ENCODE results near the gene SLC12A3.

SLC12A3 gene

DNA sequence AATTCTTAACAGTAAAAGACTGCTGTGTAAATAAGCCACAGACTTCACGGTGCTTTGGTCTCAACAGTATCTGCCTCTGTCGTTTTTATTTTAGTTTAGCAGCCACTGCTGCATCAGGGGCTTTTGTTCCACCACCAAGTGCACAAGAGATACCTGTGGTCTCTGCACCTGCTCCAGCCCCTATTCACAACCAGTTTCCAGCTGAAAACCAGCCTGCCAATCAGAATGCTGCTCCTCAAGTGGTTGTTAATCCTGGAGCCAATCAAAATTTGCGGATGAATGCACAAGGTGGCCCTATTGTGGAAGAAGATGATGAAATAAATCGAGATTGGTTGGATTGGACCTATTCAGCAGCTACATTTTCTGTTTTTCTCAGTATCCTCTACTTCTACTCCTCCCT lies 74.8 kb downstream of the SLC12A3 start:
- TF ChIP-seq CTCF (IDR thresholded peaks at IDR 0.05; ENCODE audit: low read depth, low read length) (no peak), MYC (IDR thresholded peaks at IDR 0.05; ENCODE audit: low read depth, low read length) (no peak), MAX (IDR thresholded peaks at IDR 0.05; ENCODE audit: low read depth, low read length) (no peak), POLR2A (IDR thresholded peaks at IDR 0.05; ENCODE audit: extremely low read depth, insufficient read length) (no peak)
- no peak for DNase-seq (ENCODE audit: low read depth)

GRCh38 chr16:56941092-56941491 lies 76.1 kb downstream of the SLC12A3 start:
- DNase-seq (ENCODE audit: low read depth) = peak; percentile 88
- no peak overlapping the region for H3K4me3 ChIP-seq (ENCODE audit: low read depth, low read length)
- TF ChIP-seq MYC (IDR thresholded peaks at IDR 0.05; ENCODE audit: low read depth, low read length) (no peak), CTCF (IDR thresholded peaks at IDR 0.05; ENCODE audit: low read depth, low read length) (no peak), MAX (IDR thresholded peaks at IDR 0.05; ENCODE audit: low read depth, low read length) (no peak), POLR2A (IDR thresholded peaks at IDR 0.05; ENCODE audit: extremely low read depth, insufficient read length) (no peak)

More for the DNA sequence above, 74.8 kb downstream of the SLC12A3 start:
- H3K4me3 ChIP-seq (ENCODE audit: low read depth, low read length) = no peak overlapping the region

GRCh38 chr16:56941856-56942331 lies 76.9 kb downstream of the SLC12A3 start:
- TF ChIP-seq POLR2A (IDR thresholded peaks at IDR 0.05; ENCODE audit: extremely low read depth, insufficient read length) = no peak
- TF ChIP-seq MYC (IDR thresholded peaks at IDR 0.05; ENCODE audit: low read depth, low read length) = no peak
- no peak for TF ChIP-seq MAX (IDR thresholded peaks at IDR 0.05; ENCODE audit: low read depth, low read length)
- no peak for TF ChIP-seq CTCF (IDR thresholded peaks at IDR 0.05; ENCODE audit: low read depth, low read length)
- DNase-seq (ENCODE audit: low read depth) = no peak
- no peak overlapping the region for H3K4me3 ChIP-seq (ENCODE audit: low read depth, low read length)

DNA sequence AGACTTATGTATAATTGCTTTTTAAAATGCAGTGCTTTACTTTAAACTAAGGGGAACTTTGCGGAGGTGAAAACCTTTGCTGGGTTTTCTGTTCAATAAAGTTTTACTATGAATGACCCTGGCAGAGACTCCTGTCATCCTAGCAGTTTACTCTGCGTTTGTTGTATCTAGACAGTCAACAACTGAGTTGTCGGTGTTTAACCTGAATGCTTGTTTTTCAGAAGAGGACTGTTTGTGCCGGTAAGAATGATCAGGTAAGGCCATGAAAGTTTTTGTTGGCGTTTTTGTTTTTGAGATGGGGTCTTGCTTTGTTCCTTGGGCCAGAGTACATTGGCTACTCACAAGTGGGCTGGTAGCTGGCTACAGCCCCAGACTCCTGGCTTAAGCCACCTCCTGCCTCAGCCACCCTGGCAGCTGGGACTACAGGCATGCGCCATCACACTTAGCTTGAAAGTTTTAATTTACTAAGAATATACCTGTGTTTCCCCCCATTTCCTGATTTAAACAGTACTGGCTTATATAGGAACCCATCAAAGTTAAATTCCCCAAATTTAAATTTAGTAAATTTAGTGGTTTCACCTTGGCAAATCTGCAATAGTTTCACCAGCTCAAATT lies 78.9 kb downstream of the SLC12A3 start:
- H3K4me3 ChIP-seq (ENCODE audit: low read depth, low read length) = no peak overlapping the region
- no peak for TF ChIP-seq MYC (IDR thresholded peaks at IDR 0.05; ENCODE audit: low read depth, low read length)
- no peak for TF ChIP-seq MAX (IDR thresholded peaks at IDR 0.05; ENCODE audit: low read depth, low read length)
- no peak for TF ChIP-seq CTCF (IDR thresholded peaks at IDR 0.05; ENCODE audit: low read depth, low read length)
- no peak for TF ChIP-seq POLR2A (IDR thresholded peaks at IDR 0.05; ENCODE audit: extremely low read depth, insufficient read length)
- DNase-seq (ENCODE audit: low read depth) = no peak

- DNase-seq (ENCODE audit: low read depth) = no peak
- TF ChIP-seq CTCF (IDR thresholded peaks at IDR 0.05; ENCODE audit: low read depth, low read length) (no peak), POLR2A (IDR thresholded peaks at IDR 0.05; ENCODE audit: extremely low read depth, insufficient read length) (no peak), MYC (IDR thresholded peaks at IDR 0.05; ENCODE audit: low read depth, low read length) (no peak), MAX (IDR thresholded peaks at IDR 0.05; ENCODE audit: low read depth, low read length) (no peak)
- H3K4me3 ChIP-seq (ENCODE audit: low read depth, low read length) = no peak overlapping the region
These were observed 80.2 kb downstream of the SLC12A3 start for GRCh38 chr16:56944954-56945839.

Data from NB4 (cell line).